AG20443 (cell line): ENCODE results near the gene MYRF.

Experiments used
- DNase-seq: peaks from one replicate; pipeline ENCODE4 v3.0.0; 2012; ENCODE audit warnings: low spot score, mixed read lengths

MYRF gene

DNA sequence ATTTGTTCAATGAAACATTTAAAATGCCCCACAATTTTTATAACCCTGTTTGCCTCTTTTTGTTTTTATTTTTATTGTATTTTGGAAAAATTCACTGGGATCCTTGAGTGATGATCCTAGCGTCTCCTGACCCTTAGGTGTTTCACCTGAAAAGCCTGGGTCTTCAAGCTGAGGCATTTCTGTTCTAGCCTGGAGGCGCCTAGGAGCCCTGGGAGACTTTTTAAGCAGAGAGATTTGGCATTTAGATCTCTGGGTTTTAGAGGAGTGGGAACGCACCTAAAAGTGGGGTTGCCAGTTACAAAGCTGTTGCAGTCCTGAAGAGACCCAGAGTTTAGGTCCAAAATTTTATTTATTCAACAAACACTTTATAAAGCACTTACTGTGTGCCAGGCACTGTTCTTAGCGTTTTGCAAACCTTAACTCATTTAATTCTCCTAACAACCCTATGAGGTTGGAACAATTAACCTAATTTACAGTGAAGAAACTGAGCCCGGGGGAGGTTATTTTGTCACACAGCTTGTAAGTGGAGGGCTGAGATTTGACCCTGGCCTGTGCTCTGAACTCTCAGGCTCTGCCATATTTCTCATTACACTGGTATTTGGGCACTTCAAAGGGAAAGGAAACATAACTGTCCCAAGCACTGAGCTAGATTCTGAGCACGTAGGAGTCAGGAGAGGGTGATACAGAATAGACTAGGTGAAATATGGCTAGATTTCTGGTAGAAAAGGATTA is 65.2 kb downstream of the MYRF start:
- no peak for DNase-seq

DNA sequence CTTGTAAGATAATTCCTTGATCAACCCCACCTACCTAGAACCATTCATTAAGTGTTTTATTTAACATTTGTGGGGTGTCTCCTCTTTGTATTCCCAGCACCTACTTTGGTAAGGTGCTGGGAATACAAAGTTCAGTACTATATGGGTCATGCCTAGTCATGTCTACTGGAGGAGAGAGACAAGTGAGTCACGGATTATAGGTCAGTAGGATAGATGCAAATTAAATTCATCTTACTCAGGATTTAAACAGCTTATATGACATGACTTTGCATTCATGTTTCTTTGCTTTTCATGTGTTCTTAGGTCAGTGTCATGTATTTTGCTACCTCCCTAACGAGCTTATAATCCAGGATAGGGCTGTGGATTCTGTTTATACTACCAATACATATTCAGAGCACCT is 67.7 kb downstream of the MYRF start:
- DNase-seq: no peak

DNA sequence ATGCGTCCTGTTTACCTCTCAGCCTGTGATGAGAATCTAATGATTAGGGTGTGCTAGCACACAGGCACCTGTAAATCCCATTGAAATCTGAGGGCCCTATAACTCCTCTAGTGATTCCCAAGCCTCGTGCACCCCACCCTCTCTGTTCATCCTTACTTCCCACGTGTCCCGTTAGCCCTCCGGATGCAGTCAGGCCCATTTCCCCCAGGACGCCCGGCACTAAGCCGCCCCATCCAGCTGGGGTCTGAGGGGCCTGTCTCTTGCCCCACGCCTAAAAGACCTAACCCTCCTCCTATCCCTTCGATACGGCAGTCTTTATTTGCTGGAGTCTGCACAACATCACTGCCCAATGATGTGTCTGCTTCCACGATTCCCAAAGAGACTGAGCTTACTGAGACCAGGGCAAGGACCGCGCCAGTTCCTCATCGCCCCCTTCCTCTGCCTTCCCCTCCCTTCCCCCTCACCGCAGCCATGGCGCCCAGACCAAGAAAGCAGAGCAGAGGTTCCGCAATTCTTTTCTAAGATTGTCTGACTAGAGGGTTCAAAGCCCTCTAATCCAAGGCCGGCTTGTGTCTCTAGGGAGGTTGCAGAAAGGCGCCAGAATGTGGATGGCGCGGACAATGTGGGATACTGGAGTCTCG is 74.6 kb downstream of the MYRF start:
- no peak for DNase-seq

DNA sequence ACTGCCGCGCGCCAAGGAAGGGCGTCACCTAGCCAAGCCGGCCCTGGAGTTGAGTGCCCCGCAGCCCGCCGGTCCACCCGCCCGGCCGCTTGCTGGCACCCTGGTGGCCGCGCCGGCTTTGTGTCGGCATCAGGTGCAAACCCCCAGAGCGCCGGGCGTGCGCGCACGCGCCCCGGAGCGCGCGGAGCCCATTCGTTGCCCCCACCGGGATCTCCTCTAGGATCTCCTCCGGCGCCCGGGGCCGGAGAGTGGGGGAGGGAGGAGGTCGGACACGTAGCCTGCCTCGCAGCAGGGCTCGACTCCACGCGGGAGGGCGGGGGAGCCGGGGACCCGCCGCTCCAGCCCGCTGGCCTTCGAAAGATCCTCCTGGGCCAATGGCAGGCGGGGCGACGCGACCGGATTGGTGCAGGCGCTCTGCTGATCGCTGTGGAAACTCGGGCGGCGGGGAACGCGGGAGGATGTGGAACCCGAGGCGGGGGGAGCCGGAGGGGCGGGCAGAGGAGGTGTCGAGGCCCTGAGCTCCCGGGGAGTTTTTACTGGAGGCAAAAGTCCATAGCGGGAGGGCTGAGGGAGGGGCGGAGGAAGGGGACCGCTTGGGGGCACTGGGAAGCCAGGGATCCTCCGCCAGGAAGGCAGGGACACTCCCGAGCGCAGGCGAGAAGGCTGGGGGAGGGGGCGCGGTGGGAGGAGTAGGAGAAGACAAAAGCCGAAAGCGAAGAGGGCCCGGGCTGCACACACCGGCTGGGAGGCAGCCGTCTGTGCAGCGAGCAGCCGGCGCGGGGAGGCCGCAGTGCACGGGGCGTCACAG is 75.3 kb downstream of the MYRF start, which contains the start of gene FADS2:
Gene FADS2, plus strand, starts transcription at position 730 of the 808 bp plus-strand sequence. CDS start 91 bp downstream, outside the sequence.
- DNase-seq: peak; percentile 82

DNA sequence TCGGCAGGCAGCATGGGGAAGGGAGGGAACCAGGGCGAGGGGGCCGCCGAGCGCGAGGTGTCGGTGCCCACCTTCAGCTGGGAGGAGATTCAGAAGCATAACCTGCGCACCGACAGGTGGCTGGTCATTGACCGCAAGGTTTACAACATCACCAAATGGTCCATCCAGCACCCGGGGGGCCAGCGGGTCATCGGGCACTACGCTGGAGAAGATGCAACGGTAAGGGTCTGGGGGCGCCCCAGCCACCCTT is 75.9 kb downstream of the MYRF start:
- no peak for DNase-seq

DNA sequence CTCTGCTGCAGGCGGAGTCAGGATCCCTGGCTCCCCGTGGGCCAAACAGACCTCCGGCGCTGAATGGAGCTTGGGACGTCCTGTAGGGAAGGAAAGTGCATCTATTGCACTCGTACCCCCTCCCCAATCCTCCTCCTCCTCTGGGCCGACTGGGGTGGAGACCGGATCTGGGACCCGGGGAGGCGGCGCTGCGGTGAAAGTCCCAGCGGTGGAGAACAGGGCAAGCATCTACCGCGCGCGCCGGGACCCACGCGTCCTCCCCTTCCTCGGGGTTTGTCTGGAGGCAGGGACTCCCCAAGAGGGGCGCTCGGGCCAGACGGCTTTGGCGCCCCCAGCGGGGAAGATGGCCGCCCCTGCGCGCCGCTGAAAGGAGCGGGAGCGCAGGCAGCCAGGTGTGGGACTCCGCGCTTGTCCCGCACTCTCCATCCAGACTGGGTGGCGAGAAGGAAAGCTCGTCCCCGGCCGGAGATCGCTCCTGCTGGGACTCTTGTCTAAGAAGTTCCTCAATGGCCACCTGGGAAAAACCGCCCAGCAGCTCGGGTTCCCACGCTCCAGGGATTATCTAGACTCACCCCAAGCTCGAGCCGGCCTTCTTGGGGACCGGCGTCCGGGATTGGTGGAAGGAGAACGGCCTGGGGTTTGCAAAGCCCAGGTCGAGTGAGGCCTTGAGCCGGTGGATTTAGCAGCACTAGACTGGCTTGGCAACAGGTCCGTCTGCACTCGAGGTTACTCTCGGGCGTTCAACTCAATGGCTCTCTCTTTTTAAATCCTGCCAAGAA is 76.4 kb downstream of the MYRF start:
- no peak for DNase-seq

DNA sequence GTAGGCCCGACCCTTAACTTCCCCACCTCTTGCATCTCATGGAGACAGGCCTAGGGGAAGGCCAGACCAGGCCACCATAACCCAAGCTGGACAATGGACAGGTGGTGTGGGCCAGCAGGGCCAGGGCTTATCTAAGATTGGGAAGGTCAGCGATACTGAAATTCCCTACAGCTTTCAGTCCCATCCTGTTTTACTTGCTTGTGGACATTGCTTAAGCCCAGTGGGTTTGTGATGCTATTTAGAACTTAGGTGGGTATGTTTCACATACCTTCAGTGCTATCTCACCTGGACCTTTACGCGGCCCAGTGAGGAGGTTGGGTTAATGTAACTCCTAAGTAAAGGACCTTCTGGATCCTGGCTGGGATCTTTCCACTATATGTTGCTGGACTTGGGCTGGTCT is 77.4 kb downstream of the MYRF start:
- DNase-seq: no peak

DNA sequence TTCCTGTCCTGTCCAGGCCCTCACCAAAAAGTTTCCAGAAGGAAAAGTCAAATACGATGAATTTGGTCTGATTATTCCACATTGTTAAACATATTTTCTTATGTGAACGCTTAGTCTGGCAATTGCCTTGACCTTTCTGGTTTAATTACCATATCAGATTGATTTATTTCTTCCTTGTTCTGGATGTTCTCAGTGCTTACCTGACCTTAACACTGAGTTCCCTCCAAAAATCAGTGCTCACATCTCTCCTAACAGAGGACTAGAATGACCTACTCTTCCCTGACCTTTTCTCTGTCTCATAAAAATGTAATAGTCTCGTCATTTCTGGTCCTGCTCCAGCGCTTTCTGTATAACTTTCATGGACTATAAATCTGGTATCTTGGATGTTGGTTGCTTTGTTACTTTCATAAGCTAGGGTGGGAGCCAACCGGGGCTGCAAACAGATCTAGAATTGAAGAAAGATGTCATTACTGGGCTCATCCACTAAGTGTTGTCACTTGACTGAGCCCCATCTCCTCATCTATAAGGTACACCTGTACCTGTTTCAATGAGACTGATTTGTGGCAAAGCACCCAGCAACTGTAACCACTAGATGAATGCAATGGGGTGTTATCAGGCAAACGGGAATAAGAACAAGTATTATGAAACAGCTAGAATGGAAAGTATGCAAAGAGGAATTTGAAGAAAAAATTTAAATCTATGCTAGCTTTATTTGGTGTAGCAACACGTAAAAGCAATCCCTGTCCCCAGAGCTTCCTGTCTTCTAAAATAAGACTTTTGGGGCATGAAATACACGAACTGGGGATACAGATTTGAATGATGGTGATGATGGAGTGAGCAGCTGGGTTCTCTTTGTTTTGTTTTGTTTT is 78.0 kb downstream of the MYRF start:
- DNase-seq: peak; percentile 65

DNA sequence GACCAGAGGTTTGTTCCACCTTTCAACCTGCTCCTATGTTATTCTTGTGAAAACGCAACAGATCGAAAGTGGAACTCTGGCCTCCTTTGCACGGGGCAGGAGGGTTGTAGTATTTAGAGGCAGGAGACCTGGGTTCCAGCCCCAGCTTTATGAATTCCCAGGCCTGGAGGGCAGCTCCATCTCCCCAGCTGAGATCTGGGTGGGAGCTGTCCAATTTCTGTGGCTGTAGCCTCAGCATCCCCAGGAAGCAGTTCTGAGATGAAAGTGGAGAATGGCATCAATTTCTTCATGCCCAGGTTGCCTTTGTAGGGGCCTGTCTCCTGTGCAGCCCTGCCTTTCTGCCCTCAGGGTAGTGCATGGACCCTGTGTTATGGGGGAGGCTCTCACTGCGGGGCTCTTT is 79.8 kb downstream of the MYRF start:
- peak; percentile 12 for DNase-seq

DNA sequence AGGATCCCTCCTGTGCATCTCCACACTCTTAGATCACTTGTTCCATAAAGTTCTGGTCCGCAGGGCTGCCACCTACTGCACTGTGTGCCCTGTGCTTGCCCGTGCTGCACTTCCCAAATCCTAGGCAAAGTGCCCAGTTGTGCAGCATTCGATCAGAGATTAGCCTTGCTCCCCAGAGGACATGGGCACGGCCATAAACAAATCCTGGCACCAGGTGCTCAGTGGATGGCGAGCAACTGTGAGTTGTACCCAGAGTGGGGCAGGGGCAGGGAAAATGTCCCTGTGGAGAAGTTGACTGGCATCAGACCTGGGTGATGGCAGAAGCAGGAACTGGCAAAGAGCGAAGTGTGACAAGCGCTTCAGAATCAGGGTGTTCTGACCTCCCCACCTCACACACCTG is 80.3 kb downstream of the MYRF start:
- no peak for DNase-seq

DNA sequence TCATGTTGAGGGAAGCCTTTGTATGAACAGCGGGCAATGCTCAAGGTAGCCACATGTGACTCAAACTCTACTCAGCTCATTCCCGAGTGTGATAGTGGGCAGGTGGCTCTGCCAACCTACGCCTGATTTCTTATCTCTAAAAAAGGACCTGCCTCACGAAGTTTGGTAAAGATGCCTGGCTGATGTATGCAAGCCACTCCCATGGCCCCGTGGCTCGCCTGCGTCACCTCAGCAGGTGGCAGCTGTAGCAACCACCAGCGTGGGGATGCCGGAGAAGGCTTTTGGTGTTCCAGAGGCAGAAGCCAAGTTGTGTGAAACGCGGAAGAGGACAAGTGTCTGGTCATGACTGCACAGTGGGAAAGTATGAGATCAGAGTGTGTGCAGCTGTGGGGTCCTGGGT is 81.0 kb downstream of the MYRF start:
- DNase-seq: peak; percentile 5

DNA sequence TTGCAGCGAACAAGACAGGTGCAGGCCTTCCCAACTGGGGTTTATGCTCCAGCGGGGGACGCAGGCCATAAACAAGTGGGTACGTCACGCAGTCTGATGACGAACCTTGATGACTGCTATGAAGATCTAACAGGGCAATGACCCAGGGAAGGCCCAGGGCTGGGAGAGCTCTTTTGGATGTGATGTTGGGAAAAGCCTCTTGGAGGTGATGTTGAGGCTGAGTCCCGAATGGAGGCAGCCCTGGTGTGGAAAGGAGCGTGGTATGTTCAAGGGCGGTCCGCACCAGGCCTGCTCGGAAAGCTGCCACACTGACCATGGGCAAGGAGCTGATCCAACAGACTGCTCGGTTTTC is 81.5 kb downstream of the MYRF start:
- DNase-seq: no peak

DNA sequence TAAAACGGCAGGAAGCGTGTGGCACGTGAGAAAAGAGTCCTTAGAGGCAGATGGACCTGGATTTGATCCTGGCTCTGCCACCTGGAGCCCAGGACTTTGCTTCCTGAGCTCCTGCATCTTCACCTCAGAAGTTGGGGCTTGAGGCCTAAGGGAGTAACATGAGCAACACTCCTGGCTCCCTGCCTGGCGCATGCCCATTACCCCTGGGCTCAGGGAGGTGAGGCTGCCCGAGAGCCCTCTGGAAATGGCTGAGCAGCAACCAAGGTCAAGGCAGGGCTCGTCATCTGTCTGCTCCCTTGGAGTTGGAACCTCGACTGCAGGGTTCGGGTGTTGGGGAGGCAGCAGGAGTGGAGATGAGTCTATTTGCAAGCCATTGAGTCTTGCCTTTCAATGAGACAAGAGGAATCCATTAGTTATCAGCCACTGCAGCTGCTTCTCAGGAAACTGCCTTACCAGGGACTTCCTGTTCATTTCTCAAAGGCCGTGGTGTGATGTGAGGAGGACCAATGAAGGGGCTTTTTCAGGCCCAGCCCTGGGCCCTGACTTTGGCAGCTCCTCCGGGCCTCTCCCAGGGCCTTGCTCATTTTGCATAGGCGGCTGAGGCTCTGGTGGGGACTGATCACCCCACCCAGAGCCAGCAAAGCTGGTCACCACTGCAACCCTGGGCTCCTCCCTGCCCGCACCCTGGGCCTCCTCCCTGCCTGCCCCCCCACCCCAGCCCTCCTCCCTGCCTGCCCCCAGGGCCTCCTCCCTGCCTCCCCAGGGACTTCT is 82.0 kb downstream of the MYRF start:
- peak; percentile 4 for DNase-seq

DNA sequence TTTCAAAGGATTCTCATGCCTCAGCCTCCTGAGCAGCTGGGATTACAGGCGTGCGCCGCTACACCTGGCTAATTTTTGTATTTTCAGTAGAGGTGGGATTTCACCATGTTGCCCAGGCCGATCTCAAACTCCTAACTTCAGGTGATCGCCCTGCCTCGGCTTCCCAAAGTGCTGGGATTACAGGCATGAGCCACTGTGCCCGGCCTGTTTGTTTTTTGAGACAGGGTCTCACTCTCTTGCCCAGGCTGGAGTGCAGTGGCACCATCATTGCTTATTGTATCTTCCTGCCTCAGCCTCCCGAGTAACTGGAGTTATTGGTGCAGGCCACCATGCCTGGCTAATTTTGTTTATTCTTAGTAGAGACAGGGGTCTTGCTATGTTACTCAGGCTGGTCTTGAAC is 83.8 kb downstream of the MYRF start:
- DNase-seq: no peak

DNA sequence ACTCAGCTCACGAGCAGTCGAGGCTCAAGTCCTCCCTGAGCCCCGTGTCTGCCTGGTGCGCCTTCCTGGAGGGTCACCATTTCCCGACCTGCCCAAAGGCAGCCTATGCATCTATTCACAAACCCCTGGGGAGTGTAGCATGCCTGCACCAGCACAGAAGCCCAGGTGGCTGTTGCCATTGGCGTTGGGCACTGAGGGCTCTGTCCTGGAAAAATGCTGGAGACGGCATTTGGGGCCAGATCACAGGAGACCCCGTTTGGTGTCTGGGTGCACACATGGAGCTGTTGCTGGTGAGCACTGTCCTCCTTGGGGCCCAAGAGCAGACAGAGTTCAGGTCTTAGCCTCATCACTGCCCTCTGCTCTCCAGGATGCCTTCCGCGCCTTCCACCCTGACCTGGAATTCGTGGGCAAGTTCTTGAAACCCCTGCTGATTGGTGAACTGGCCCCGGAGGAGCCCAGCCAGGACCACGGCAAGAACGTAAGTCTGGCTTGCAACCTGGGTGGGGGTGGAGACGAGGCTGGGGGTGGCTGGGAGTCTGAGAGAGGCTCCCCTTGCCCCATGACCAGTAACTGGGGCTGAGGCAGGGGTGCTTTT is 85.1 kb downstream of the MYRF start:
- no peak for DNase-seq
